Glutamatergic neuron (in vitro differentiated cells): Measurements from ENCODE around the gene ATP5PD. TPM values are rescaled to one million over a fixed set of nuclear protein-coding genes. Genes with fewer than 3 reads are reported as not detected.

ENCODE experiments used
- DNase-seq: peaks from one replicate; pipeline ENCODE4 v3.0.0; 2022
- H3K27ac Mint-ChIP-seq: one replicate; pipeline ENCODE4 v1.8.0; 2020; ENCODE audit warnings: mild to moderate bottlenecking, mixed read lengths, inconsistent platforms; ENCODE audit not compliant: unreplicated experiment
- H3K27me3 Mint-ChIP-seq: one replicate; pipeline ENCODE4 v1.8.0; 2020; ENCODE audit warnings: mild to moderate bottlenecking, moderate library complexity, mixed read lengths, inconsistent platforms; ENCODE audit not compliant: unreplicated experiment
- H3K36me3 Mint-ChIP-seq: one replicate; pipeline ENCODE4 v1.8.0; 2020; ENCODE audit warnings: mild to moderate bottlenecking, mixed read lengths, inconsistent platforms; ENCODE audit not compliant: unreplicated experiment
- H3K4me1 Mint-ChIP-seq: one replicate; pipeline ENCODE4 v1.8.0; 2020; ENCODE audit warnings: mild to moderate bottlenecking, low read depth, mixed read lengths, inconsistent platforms; ENCODE audit not compliant: unreplicated experiment
- H3K4me3 Mint-ChIP-seq: one replicate; pipeline ENCODE4 v1.8.0; 2020; ENCODE audit warnings: mild to moderate bottlenecking, mixed read lengths, inconsistent platforms; ENCODE audit not compliant: unreplicated experiment
- H3K9me3 Mint-ChIP-seq: one replicate; pipeline ENCODE4 v1.8.0; 2020; ENCODE audit warnings: mild to moderate bottlenecking, moderate library complexity, mixed read lengths, inconsistent platforms; ENCODE audit not compliant: unreplicated experiment
- CTCF ChIP-seq: fragments of 200-600 bp; sonication (generic); IDR thresholded peaks from one replicate; pipeline ENCODE4 v1.5.0; 2021; ENCODE audit not compliant: partially characterized antibody, unreplicated experiment
- total RNA-seq: library from RNA; stranded (reverse); fragmentation: NEBNext Ultra II Directional; extraction: Animal tissue kit (Norgen Biotek cat#: 25700); gene quantifications from one replicate; pipeline ENCODE4 v1.2.1, GENCODE V29; 2021; ENCODE audit not compliant: unreplicated experiment

ATP5PD gene
- total RNA-seq, 1 donor from 2014 or later, result 139 TPM

GRCh38 chr17:75081611-75082540, 35.1 kb upstream of the ATP5PD start:
- Mint-ChIP-seq H3K27ac (no peak overlapping the region), H3K36me3 (no peaks in the 10 kb centered on the region), H3K4me1 (peaks cover 8% of the 10 kb centered on the region), H3K9me3 (peaks cover 1% of the 10 kb centered on the region), H3K27me3 (peaks cover 11% of the 10 kb centered on the region), H3K4me3 (no peak overlapping the region)
- TF ChIP-seq CTCF, result no peak
- no peak for DNase-seq

GRCh38 chr17:75079023-75079373, 32.2 kb upstream of the ATP5PD start:
- Mint-ChIP-seq H3K27me3 (peaks cover 10% of the 10 kb centered on the region), H3K4me1 (peaks cover 5% of the 10 kb centered on the region), H3K36me3 (no peaks in the 10 kb centered on the region), H3K27ac (no peak overlapping the region), H3K4me3 (peak overlapping the region; percentile 30), H3K9me3 (no peaks in the 10 kb centered on the region)
- DNase-seq, result no peak
- no peak for TF ChIP-seq CTCF

GRCh38 chr17:75078284-75079022, 31.7 kb upstream of the ATP5PD start:
- Mint-ChIP-seq H3K4me3 (peak overlapping the region; percentile 30), H3K36me3 (no peaks in the 10 kb centered on the region), H3K27me3 (peaks cover 10% of the 10 kb centered on the region), H3K27ac (no peak overlapping the region), H3K4me1 (peaks cover 5% of the 10 kb centered on the region), H3K9me3 (no peaks in the 10 kb centered on the region)
- DNase-seq, result no peak
- TF ChIP-seq CTCF, result no peak

GRCh38 chr17:75077496-75078283, 30.9 kb upstream of the ATP5PD start:
- no peaks in the 10 kb centered on the region for H3K36me3 Mint-ChIP-seq
- H3K4me3 Mint-ChIP-seq, result no peak overlapping the region
- peaks cover 5% of the 10 kb centered on the region for H3K4me1 Mint-ChIP-seq
- TF ChIP-seq CTCF, result no peak
- peak; percentile 47 for DNase-seq
- peaks cover 12% of the 10 kb centered on the region for H3K27me3 Mint-ChIP-seq
- H3K9me3 Mint-ChIP-seq, result no peaks in the 10 kb centered on the region
- no peak overlapping the region for H3K27ac Mint-ChIP-seq
